H1 (cell line): ENCODE results near the gene MAP2K5. TPM values are rescaled to one million over a fixed set of nuclear protein-coding genes. Genes with fewer than 3 reads are reported as not detected.

Source experiments
- CTCF ChIA-PET: fragments of 300-600 bp; sonication (Branson Sonifier 250); formaldehyde crosslinking; loops from one replicate; lab custom pipeline; 2021; ENCODE audit not compliant: partially characterized antibody; lab: Charles Lee
- POLR2A ChIA-PET: fragments of 300-600 bp; sonication (Branson Sonifier 250); formaldehyde crosslinking; loops from one replicate; lab custom pipeline; 2021; ENCODE audit warnings: inconsistent platforms; ENCODE audit not compliant: partially characterized antibody; lab: Charles Lee
- DNase-seq, 2 experiments: peaks; one replicate each; pipeline versions ENCODE4 v3.0.0 to v3.0.0-alpha.2; 2010 to 2022; ENCODE audit warnings: low spot score in 2 of 2, low read depth in 1 of 2, mixed read lengths in 1 of 2
- FAIRE-seq: peaks from 2 replicates; lab custom pipeline; 2011; peaks lifted over from hg19 to GRCh38; lab: Jason Lieb, UNC
- H2AFZ ChIP-seq: 2 replicates; pipeline ENCODE4 v1.8.1; 2012; ENCODE audit warnings: low read length, inconsistent platforms
- H2AK5ac ChIP-seq: 2 replicates; pipeline ENCODE4 v1.6.1; 2013; ENCODE audit warnings: low read depth, low read length
- H2BK120ac ChIP-seq: replicated peaks from 2 replicates; pipeline ENCODE3; 2013; ENCODE audit warnings: low read depth, low read length, inconsistent platforms
- H2BK12ac ChIP-seq: 2 replicates; pipeline ENCODE4 v1.6.1; 2013; ENCODE audit warnings: low read depth, low read length
- H2BK15ac ChIP-seq: 2 replicates; pipeline ENCODE4 v1.6.1; 2013; ENCODE audit warnings: low read length
- H2BK20ac ChIP-seq: 2 replicates; pipeline ENCODE4 v1.6.1; 2013; ENCODE audit warnings: low read length
- H2BK5ac ChIP-seq: 2 replicates; pipeline ENCODE4 v1.6.1; 2013; ENCODE audit warnings: low read depth, low read length
- H3K14ac ChIP-seq: 2 replicates; pipeline ENCODE4 v1.6.1; 2013; ENCODE audit warnings: inconsistent platforms; ENCODE audit not compliant: insufficient read length
- H3K18ac ChIP-seq: 2 replicates; pipeline ENCODE4 v1.6.1; 2013; ENCODE audit warnings: low read length; ENCODE audit errors: extremely low read depth
- H3K23ac ChIP-seq: 2 replicates; pipeline ENCODE4 v1.6.1; 2013; ENCODE audit warnings: inconsistent platforms; ENCODE audit not compliant: insufficient read length
- H3K23me2 ChIP-seq: 2 replicates; pipeline ENCODE4 v1.6.1; 2013; ENCODE audit warnings: low read depth, low read length
- H3K27ac ChIP-seq: 2 replicates; pipeline ENCODE4 v1.6.1; 2011; ENCODE audit warnings: low read depth, low read length, inconsistent platforms
- H3K27me3 ChIP-seq, 4 experiments: replicated peaks in 1 of 4; 1 replicate in 1 of 4; 2 replicates in 3 of 4; pipeline versions ENCODE4 v1.6.1 to v1.8.1; 2011 to 2013; ENCODE audit warnings: low read length in 3 of 4, mild to moderate bottlenecking in 3 of 4, inconsistent platforms in 2 of 4, mixed read lengths in 2 of 4, moderate library complexity in 1 of 4; ENCODE audit not compliant: control insufficient read depth in 3 of 4, insufficient read depth in 3 of 4; ENCODE audit errors: extremely low read depth in 1 of 4
- H3K36me3 ChIP-seq, 4 experiments: 2 replicates each; pipeline versions ENCODE4 v1.6.1 to v1.8.1; 2011 to 2013; ENCODE audit warnings: mild to moderate bottlenecking in 4 of 4, low read length in 3 of 4, moderate library complexity in 2 of 4, control low read depth in 1 of 4, inconsistent platforms in 1 of 4; ENCODE audit not compliant: insufficient read depth in 4 of 4, control insufficient read depth in 2 of 4
- H3K4ac ChIP-seq: replicated peaks from 2 replicates; pipeline ENCODE3; 2013; ENCODE audit warnings: low read length, low read depth, mixed read lengths, inconsistent platforms; ENCODE audit not compliant: insufficient read length
- H3K4me1 ChIP-seq, 4 experiments: replicated peaks in 1 of 4; 1 replicate in 1 of 4; 2 replicates in 3 of 4; pipeline versions ENCODE4 v1.6.1 to v1.8.1; 2011 to 2013; ENCODE audit warnings: low read length in 3 of 4, inconsistent platforms in 2 of 4, mixed read lengths in 1 of 4; ENCODE audit not compliant: insufficient read depth in 4 of 4, control insufficient read depth in 3 of 4
- H3K4me2 ChIP-seq, 2 experiments: 2 replicates each; pipeline versions ENCODE4 v1.6.1 to v1.8.1; 2011 to 2013; ENCODE audit warnings: low read depth in 2 of 2, low read length in 2 of 2, control low read depth in 1 of 2, inconsistent platforms in 1 of 2, mild to moderate bottlenecking in 1 of 2; ENCODE audit not compliant: insufficient read depth in 1 of 2
- H3K4me3 ChIP-seq, 4 experiments: fragments of 200-600, 300-600 bp in 1 of 4; sonication (generic), shearing (Covaris generic), sonication (Bioruptor Twin) in 1 of 4; 2 replicates each; pipeline versions ENCODE4 v1.5.1 to v1.8.1; 2011 to 2016; ENCODE audit warnings: low read length in 4 of 4, low read depth in 3 of 4, control low read depth in 2 of 4, inconsistent platforms in 2 of 4, mild to moderate bottlenecking in 2 of 4, mixed read lengths in 1 of 4, moderate library complexity in 1 of 4; ENCODE audit not compliant: insufficient read depth in 2 of 4; ENCODE audit errors: extremely low read depth in 1 of 4
- H3K56ac ChIP-seq: replicated peaks from 2 replicates; pipeline ENCODE3; 2013; ENCODE audit warnings: low read depth, mild to moderate bottlenecking, mixed read lengths, low read length, inconsistent platforms; ENCODE audit not compliant: insufficient read length
- H3K79me1 ChIP-seq: 2 replicates; pipeline ENCODE4 v1.6.1; 2013; ENCODE audit warnings: low read depth, low read length, control low read depth
- H3K79me2 ChIP-seq, 2 experiments: 2 replicates each; pipeline versions ENCODE4 v1.6.1 to v1.8.1; 2012 to 2013; ENCODE audit warnings: low read length in 2 of 2, mild to moderate bottlenecking in 2 of 2, inconsistent platforms in 1 of 2; ENCODE audit not compliant: insufficient read depth in 2 of 2, control insufficient read depth in 1 of 2
- H3K9ac ChIP-seq, 4 experiments: replicated peaks in 1 of 4; 1 replicate in 1 of 4; 2 replicates in 3 of 4; pipeline versions ENCODE4 v1.6.1 to v1.8.1; 2011 to 2013; ENCODE audit warnings: low read depth in 3 of 4, low read length in 3 of 4, control low read depth in 2 of 4, mild to moderate bottlenecking in 2 of 4, moderate library complexity in 2 of 4, inconsistent platforms in 1 of 4; ENCODE audit errors: extremely low read depth in 1 of 4
- H3K9me3 ChIP-seq, 2 experiments: 2 replicates each; pipeline versions ENCODE4 v1.6.1 to v1.8.1; 2012 to 2013; ENCODE audit warnings: mild to moderate bottlenecking in 2 of 2, moderate library complexity in 2 of 2, control low read depth in 1 of 2, inconsistent platforms in 1 of 2, low read depth in 1 of 2, low read length in 1 of 2, mixed read lengths in 1 of 2; ENCODE audit not compliant: insufficient read depth in 2 of 2
- H4K20me1 ChIP-seq, 2 experiments: replicated peaks in 1 of 2; 2 replicates each; pipeline versions ENCODE3 to v1.8.1; 2011 to 2013; ENCODE audit warnings: inconsistent platforms in 2 of 2, low read length in 2 of 2, mild to moderate bottlenecking in 1 of 2; ENCODE audit not compliant: insufficient read depth in 2 of 2, control insufficient read depth in 1 of 2
- H4K5ac ChIP-seq: 2 replicates; pipeline ENCODE4 v1.6.1; 2013; ENCODE audit warnings: low read length, low read depth, mixed read lengths, inconsistent platforms; ENCODE audit not compliant: insufficient read length
- H4K8ac ChIP-seq: 2 replicates; pipeline ENCODE4 v1.8.0; 2013; ENCODE audit warnings: mild to moderate bottlenecking, moderate library complexity, low read length, inconsistent platforms; ENCODE audit not compliant: insufficient read depth; ENCODE audit errors: extremely low read depth
- H4K91ac ChIP-seq: replicated peaks from 2 replicates; pipeline ENCODE3; 2013; ENCODE audit warnings: low read length, mixed read lengths, inconsistent platforms; ENCODE audit not compliant: insufficient read length
- WGBS, 2 experiments: shearing (Covaris generic) in 1 of 2; methylation state at CpG; one replicate each; pipeline versions ENCODE4 v1.1.6 to v1.1.7; 2013 to 2015; ENCODE audit warnings: low lambda C conversion rate in 2 of 2, mixed read lengths in 2 of 2, inconsistent platforms in 1 of 2, low coverage in 1 of 2, missing lambda C conversion rate in 1 of 2; ENCODE audit not compliant: insufficient replicate concordance in 2 of 2, insufficient coverage in 1 of 2, insufficient read length in 1 of 2; ENCODE audit errors: extremely low coverage in 1 of 2, missing lambda C conversion rate in 1 of 2; 5-methylcytosine and 5-hydroxymethylcytosine counted together
- polyA plus RNA-seq, 7 experiments: library from polyadenylated mRNA; depleted of rRNA in 3 of 7; stranded (reverse) in 5 of 7; unstranded in 2 of 7; fragments of >200 nt in 5 of 7; fragments of 200-250 nt in 2 of 7; gene quantifications; 1 replicate in 5 of 7; 2 replicates in 1 of 7; 4 replicates in 1 of 7; pipeline versions ENCODE4 v1.2.1 to v1.2.3, GENCODE V29; 2011 to 2013; ENCODE audit warnings: missing spikeins in 2 of 7, mixed read lengths in 2 of 7
- total RNA-seq: library from RNA; stranded (reverse); fragmentation: NEBNext Ultra II Directional; extraction: Animal tissue kit (Norgen Biotek cat#: 25700); gene quantifications from 2 replicates; pipeline ENCODE4 v1.2.1, GENCODE V29; 2021

Gene MAP2K5
- total and polyA plus RNA-seq, 2 of the 8 experiments (the other 6 are each of a cell fraction or from before 2014, with no cell fraction given): 4.4 to 15.8 TPM

GRCh38 chr15:67531379-67531914, 11.1 kb upstream of the MAP2K5 start:
- WGBS, 2 experiments: 92% methylated on average over 3 of the region's 3 CpGs; no CpG with 5 or more reads in 1 of the 2 experiments
- Histone ChIP-seq H4K91ac (no peak overlapping the region), H3K56ac (no peak overlapping the region), H3K9me3 (no peaks in the 10 kb centered on the region), H3K23ac (no peak overlapping the region), H3K4ac (no peak overlapping the region), H3K27me3 (no peaks in the 10 kb centered on the region), H2BK12ac (no peak overlapping the region), H3K14ac (no peak overlapping the region), H2BK120ac (no peak overlapping the region), H2BK5ac (no peak overlapping the region), H3K4me1 (no peaks in the 10 kb centered on the region), H3K27ac (no peak overlapping the region), H3K79me2 (no peaks in the 10 kb centered on the region), H2AK5ac (no peak overlapping the region), H4K5ac (no peak overlapping the region), H3K4me3 (no peak overlapping the region), H2BK15ac (no peak overlapping the region), H3K36me3 (no peaks in the 10 kb centered on the region), H3K4me2 (no peak overlapping the region), H3K23me2 (no peaks in the 10 kb centered on the region), H3K9ac (no peak overlapping the region), H2BK20ac (no peak overlapping the region), H3K79me1 (no peaks in the 10 kb centered on the region), H4K8ac (no peak overlapping the region), H2AFZ (no peak overlapping the region), H3K18ac (no peak overlapping the region), H4K20me1 (no peaks in the 10 kb centered on the region)
- CTCF ChIA-PET: interaction anchor here (1.4 to 2.4 kb wide), 2 partner anchors 98 to 304 kb away, joined by 3 to 7 read pairs; no protein-coding TSS in a partner anchor
- POLR2A ChIA-PET: no interaction called here
- FAIRE-seq: no peak
- DNase-seq: no peak
